Measurements from ENCODE around the gene GLB1L3.

DNA sequence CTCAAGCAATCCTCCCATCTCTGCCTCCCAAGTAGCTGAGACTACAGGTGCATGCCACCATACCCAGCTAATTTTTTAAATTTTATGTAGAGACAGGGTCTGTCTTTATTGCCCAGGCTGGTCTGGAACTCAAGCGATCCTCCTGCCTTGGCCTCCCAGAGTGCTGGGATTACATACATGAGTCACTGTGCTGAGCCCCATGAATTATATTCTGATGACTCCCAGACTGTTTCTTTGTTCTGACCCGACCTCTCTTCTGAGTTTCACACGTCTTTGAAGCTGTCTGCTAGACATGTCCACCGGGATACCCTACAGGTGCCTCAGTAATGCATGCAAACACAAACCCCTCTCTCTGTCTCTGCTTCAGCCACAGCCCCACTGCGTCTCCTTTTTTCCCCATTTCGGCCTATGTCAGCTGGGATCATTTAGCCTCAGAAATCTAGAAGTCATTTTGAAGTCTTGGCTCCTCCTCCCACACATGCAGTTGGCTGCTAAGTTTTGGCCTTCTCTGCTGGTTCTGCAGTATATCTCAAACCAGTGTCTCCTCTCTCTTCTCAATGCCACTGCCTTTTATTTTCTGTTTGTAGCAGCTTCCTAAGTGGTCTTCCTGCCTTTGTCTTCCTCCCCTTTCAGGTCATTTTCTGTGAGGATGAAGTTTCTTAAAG, 46.9 kb upstream of the GLB1L3 start:
- TF ChIP-seq CTCF (IDR thresholded peaks at IDR 0.05; ENCODE audit: insufficient read depth, low read length): no peak
- no peak for TF ChIP-seq POLR2AphosphoS5 (IDR thresholded peaks at IDR 0.05; ENCODE audit: low read depth)
- TF ChIP-seq GABPA (IDR thresholded peaks at IDR 0.05; ENCODE audit: low read depth): no peak
- no peak for TF ChIP-seq REST (IDR thresholded peaks at IDR 0.05; ENCODE audit: insufficient replicate concordance, low read depth)
- no peak for TF ChIP-seq SPI1 (IDR thresholded peaks at IDR 0.05; ENCODE audit: borderline replicate concordance, low read depth)

Data from HL-60 (cell line).